ENCODE measurements around the gene PNMA6F. TPM values are rescaled to one million over a fixed set of nuclear protein-coding genes. Genes with fewer than 3 reads are reported as not detected.

Gene PNMA6F
- not detected in 2 replicates for total RNA-seq

DNA sequence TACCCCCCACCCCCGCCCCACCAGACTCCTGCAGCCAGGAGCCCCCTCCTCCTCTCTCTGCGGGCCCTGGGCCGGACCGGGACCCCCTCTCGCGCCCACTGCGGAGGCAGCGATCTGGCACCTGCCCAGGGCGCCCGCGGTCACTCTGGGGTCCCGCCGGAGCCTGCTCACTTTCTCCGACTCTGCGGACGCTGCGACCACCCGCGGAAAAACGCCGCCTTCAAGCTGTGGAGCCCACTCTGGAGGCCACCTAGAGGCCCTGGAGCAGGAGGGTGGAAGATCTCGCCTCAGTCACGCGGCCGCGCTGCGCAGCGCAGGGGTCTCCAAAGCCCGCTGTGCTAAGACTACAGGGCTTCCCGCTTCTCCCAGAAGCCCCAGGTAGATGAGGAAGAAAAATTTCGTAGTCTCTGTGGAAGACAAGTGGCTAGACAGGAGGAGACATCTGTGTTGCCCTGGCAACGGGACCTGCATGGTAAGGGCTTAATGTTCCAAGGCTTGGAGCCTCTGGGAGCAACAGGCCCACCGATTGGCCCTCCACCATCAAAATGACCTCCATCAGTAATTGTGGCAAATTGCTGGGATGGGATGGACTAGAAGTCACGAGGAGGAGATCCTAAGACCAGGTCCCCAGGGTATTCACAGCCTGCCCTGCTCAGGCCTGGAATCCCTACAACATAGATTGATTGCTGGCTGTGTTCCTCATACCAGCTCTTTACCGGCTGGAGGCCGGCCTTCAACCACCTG is at the start of gene PNMA6F:
PNMA6F (minus strand) TSS at position 387 of the 744 bp plus-strand sequence. CDS start 1,093 bp downstream, outside the sequence.
- Histone ChIP-seq H3K36me3 (ENCODE audit: control insufficient read depth, insufficient read depth, low read length) (no peaks in the 10 kb centered on the region), H3K27me3 (ENCODE audit: control insufficient read depth, insufficient read depth, low read length) (peaks cover 10% of the 10 kb centered on the region), H3K4me3 (ENCODE audit: low read depth, low read length) (no peak within 1 kb of the TSS)
- no peak for TF ChIP-seq CTCF (IDR thresholded peaks at IDR 0.05; ENCODE audit: insufficient read depth, low read length, poor library complexity, severe bottlenecking)
- no peak for DNase-seq (ENCODE audit: low read depth)

- no peak overlapping the region for H3K4me3 ChIP-seq (ENCODE audit: low read depth, low read length)
- H3K27me3 ChIP-seq (ENCODE audit: control insufficient read depth, insufficient read depth, low read length): no peaks in the 10 kb centered on the region
- DNase-seq (ENCODE audit: low read depth): no peak
- TF ChIP-seq CTCF (IDR thresholded peaks at IDR 0.05; ENCODE audit: insufficient read depth, low read length, poor library complexity, severe bottlenecking): no peak
- H3K36me3 ChIP-seq (ENCODE audit: control insufficient read depth, insufficient read depth, low read length): no peaks in the 10 kb centered on the region
These were observed 49.7 kb upstream of the PNMA6F start for GRCh38 chrX:153371256-153371655.

GRCh38 chrX:153370293-153371055 is 48.9 kb upstream of the PNMA6F start:
- no peaks in the 10 kb centered on the region for H3K27me3 ChIP-seq (ENCODE audit: control insufficient read depth, insufficient read depth, low read length)
- DNase-seq (ENCODE audit: low read depth): no peak
- TF ChIP-seq CTCF (IDR thresholded peaks at IDR 0.05; ENCODE audit: insufficient read depth, low read length, poor library complexity, severe bottlenecking): no peak
- no peak overlapping the region for H3K4me3 ChIP-seq (ENCODE audit: low read depth, low read length)
- no peaks in the 10 kb centered on the region for H3K36me3 ChIP-seq (ENCODE audit: control insufficient read depth, insufficient read depth, low read length)

DNA sequence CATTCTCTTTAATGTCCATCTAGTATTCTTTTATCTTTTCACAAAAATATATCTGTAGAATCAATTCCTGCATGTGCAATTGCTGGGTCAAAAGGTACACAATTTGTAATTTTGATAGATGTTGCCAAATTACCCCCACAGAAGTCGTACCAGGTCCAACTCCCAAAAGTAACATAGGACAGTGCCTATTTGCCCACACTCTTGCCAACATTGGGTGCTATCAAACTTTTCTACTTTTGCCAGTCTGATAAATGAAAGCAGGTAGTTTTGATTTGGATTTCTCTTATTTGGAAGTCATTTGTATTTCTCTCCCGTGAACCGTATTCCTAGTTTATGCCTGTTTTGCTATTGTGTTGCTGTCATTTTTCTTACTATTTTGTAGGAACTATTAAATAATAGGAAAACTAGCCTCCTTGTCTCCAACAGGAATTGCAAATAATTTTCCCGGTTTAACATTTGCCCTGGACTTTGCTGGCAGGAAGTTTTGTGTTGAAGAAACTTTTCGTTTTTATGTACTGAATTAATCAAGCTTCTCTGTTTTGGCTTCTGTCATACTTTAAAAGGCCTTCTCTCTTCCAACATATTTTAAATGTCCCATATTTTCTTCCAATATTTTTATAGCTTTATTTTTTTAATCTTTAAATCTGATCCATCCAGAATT is 45.4 kb upstream of the PNMA6F start:
- Histone ChIP-seq H3K27me3 (ENCODE audit: control insufficient read depth, insufficient read depth, low read length) (no peaks in the 10 kb centered on the region), H3K36me3 (ENCODE audit: control insufficient read depth, insufficient read depth, low read length) (no peaks in the 10 kb centered on the region), H3K4me3 (ENCODE audit: low read depth, low read length) (no peak overlapping the region)
- no peak for TF ChIP-seq CTCF (IDR thresholded peaks at IDR 0.05; ENCODE audit: insufficient read depth, low read length, poor library complexity, severe bottlenecking)
- DNase-seq (ENCODE audit: low read depth): no peak

DNA sequence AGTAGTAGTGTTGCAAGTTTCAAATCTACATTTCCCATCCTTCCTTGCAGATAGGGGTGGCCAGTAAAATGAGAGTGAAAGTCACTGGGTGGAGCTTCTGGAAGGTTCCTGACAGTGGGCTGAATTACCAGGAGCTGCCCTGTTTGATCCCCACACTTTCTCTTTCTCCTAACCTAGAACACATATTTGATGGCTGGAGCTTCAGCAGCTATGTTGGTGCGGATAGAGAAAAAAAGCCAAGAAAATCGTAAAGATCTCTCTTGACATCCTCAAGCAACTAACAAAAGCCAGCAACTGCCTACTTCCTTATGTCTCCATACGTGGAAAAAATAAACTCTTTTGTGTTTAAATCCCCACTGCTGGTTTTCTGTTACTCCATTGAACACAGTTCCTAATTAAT is 44.6 kb upstream of the PNMA6F start:
- TF ChIP-seq CTCF (IDR thresholded peaks at IDR 0.05; ENCODE audit: insufficient read depth, low read length, poor library complexity, severe bottlenecking): no peak
- DNase-seq (ENCODE audit: low read depth): no peak

More for the DNA sequence above, 44.6 kb upstream of the PNMA6F start:
- no peak overlapping the region for H3K4me3 ChIP-seq (ENCODE audit: low read depth, low read length)
- H3K36me3 ChIP-seq (ENCODE audit: control insufficient read depth, insufficient read depth, low read length): no peaks in the 10 kb centered on the region
- H3K27me3 ChIP-seq (ENCODE audit: control insufficient read depth, insufficient read depth, low read length): no peaks in the 10 kb centered on the region
